Measurements from ENCODE around the gene TLX2.
A peak's percentile ranks its signal among the peaks of the same experiment; 100 is the strongest.

The TLX2 gene

DNA sequence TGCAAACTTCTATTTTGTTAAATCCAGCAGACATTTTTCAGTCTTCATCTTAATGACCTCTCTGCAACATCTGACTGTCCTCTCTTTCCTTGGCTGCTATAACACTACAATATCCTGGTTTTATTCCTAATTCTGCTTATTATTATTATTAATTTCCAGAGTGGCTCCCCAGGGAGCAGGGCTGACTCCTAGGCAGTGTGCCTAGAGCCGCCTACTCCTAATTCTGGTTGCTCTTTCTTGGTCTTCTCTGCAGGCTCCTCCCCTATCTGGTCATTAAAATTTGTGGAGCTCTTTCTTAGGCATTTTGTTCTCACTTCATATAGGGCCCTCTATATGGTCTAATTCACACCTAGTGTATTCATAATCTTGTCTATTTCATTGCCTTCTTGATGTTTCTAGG lies 28.7 kb downstream of the TLX2 start:
- no peak for FAIRE-seq
- no peak for TF ChIP-seq POLR2A (IDR thresholded peaks at IDR 0.05; ENCODE audit: low read depth, low read length)
- no peak for DNase-seq (ENCODE audit: insufficient read length, low spot score)

DNA sequence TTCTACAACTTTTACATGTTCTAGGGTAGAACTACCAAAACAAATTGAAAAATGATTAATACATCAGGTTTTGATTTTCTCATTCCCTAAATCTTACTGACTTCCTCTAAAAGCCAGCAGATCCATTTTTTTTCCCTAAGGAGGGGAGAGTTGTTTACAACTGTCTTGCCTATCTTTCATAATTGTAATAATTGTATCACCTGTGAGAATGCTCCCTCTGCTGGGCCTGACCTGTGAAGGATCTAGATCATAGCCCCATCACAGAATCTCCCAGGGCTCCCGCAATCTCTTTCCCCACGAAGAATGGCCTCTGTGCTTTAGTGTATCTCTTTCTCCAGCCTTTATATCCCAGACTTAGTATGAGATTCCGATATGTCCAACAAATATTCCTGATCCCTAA lies 30.4 kb downstream of the TLX2 start:
- TF ChIP-seq POLR2A (IDR thresholded peaks at IDR 0.05; ENCODE audit: low read depth, low read length), result no peak
- FAIRE-seq (no peak), DNase-seq (ENCODE audit: insufficient read length, low spot score) (no peak)

DNA sequence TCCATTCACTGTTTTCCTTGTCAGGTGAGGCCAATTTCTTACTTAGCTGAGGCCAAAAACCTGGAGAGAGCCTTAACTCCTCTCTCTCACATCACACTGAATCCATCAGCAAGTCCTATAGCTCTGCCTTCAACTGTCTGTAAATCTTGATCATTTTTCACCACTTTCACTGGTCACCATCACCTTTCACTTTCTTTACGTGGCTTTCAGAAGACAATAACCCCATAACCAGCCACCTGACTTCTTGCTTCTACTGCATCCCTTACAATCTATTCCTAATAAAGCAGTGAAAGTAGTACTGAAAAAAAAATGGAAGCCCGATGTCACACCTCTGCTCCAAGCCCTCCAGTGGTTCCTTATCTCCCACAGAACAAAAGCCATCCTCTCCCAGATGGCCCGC lies 31.8 kb downstream of the TLX2 start:
- FAIRE-seq, result no peak

DNA sequence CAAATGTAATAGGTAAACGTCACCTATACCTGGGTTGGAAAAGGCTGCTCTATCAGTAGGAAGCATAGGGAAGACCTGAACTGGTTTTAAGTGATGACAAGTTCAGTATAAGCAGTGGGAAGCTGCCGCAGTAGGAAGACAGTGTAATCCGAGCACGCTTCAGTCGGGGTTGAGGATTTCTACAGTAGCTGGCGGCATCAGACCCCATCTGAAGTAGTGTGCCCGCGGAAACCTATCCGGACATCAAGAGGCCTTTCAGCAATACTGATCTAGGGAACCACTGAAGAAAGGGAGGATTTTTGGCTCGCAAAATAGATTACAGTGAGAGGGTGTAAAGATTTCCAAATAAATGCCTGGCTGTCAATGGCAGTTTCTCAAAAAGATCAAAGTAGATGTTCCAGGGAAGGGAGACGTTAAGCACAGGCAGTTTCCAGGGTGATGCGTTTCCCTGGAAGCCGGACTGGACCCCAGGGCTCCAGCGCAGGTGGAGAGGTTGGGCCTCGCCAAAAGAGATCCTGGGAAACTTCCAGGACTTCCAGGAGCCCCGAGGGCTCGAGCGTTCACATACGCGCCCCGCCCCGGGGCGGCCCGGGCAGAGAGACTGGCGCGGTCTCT lies 34.1 kb downstream of the TLX2 start:
- DNase-seq (ENCODE audit: insufficient read length, low spot score) (peak; percentile 63), FAIRE-seq (no peak)
- no peak for TF ChIP-seq POLR2A (IDR thresholded peaks at IDR 0.05; ENCODE audit: low read depth, low read length)

More for the DNA sequence above, 31.8 kb downstream of the TLX2 start:
- no peak for DNase-seq (ENCODE audit: insufficient read length, low spot score)
- no peak for TF ChIP-seq POLR2A (IDR thresholded peaks at IDR 0.05; ENCODE audit: low read depth, low read length)

DNA sequence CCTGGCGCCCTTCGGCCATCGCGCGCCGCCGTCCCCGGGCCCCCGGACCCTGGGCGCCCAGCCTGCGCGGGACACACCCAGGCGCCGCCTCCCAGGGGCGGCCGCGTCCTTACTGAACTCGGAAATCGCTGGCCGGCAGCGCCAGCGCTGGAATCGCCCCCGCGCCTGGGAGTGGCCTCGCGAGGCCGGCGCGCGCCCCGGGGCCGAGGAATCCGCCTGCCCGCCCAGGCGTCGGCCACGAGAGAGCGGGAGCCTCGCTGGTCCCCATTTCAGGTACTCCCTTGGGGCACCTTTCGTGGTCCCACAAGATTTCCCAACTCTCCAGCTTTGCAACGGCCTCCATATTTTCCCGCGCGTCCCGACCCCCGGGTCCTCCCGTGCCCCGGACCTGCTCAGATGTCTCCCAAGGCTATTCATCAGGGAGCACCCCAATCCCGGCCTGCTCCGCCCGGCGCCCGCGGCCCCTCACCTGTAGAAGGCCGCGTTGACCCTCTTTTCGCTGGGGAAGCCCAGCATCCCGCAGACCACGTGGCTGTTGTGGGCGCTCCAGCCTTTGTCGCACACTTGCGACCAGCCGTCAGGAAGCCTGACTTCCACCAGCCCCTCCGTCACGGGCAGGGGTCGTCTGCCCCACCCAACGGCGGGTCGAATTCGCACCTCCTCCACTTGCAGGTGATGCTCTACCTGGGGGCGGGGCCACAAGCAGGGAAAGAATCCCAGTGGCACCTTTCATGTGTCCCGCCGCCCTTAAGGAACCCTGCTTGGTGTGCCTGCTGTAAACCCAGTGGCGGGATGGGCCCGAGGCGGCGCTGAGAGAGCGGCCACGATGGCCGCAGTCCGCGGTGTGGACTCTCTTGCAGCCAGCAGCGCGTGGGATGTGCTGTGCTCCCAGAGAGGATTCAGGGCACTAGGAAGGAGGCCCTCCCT lies 34.9 kb downstream of the TLX2 start:
- peak; percentile 75 for DNase-seq (ENCODE audit: insufficient read length, low spot score)
- peak; percentile 54 for TF ChIP-seq POLR2A (IDR thresholded peaks at IDR 0.05; ENCODE audit: low read depth, low read length)
- FAIRE-seq, result no peak

DNA sequence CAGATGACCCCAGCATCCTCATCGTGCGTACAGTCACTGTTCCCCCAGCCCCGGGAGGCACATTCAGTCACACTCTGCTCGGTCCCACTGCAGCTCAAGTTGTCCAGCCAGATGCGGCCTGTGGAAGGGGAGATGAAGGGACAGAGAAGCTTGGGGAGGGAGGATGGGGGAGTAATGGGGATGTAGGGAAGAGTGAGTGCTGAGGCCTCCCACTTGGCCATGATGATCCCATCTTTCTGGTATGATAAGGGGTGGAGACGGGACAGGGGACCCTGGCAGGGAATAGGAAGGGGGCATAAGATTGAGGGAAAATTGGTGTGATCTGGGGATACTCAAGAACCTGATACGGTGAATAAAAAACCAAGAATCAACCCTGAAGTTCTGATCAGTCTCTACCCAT lies 36.0 kb downstream of the TLX2 start:
- no peak for TF ChIP-seq POLR2A (IDR thresholded peaks at IDR 0.05; ENCODE audit: low read depth, low read length)
- FAIRE-seq (no peak), DNase-seq (ENCODE audit: insufficient read length, low spot score) (no peak)

DNA sequence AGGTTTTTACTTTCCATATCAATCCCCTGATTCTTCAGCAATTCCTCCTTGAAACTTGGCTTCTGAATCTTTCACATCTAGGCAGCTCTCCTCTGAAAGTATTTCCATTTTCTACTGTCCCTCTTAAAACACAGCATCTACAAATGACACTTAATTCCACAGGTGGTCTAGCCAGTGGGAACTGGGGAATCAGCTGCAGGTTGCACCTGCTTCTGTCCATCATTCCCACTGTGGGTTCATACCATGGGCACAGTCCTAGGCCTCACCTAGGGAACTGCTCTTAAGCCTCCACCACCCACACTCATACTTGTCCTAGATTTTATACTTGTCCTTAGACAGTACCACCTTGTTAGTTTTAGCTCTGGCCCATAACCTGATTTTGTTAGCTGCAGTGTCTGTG lies 37.3 kb downstream of the TLX2 start:
- no peak for FAIRE-seq
- DNase-seq (ENCODE audit: insufficient read length, low spot score), result no peak
- TF ChIP-seq POLR2A (IDR thresholded peaks at IDR 0.05; ENCODE audit: low read depth, low read length), result no peak

DNA sequence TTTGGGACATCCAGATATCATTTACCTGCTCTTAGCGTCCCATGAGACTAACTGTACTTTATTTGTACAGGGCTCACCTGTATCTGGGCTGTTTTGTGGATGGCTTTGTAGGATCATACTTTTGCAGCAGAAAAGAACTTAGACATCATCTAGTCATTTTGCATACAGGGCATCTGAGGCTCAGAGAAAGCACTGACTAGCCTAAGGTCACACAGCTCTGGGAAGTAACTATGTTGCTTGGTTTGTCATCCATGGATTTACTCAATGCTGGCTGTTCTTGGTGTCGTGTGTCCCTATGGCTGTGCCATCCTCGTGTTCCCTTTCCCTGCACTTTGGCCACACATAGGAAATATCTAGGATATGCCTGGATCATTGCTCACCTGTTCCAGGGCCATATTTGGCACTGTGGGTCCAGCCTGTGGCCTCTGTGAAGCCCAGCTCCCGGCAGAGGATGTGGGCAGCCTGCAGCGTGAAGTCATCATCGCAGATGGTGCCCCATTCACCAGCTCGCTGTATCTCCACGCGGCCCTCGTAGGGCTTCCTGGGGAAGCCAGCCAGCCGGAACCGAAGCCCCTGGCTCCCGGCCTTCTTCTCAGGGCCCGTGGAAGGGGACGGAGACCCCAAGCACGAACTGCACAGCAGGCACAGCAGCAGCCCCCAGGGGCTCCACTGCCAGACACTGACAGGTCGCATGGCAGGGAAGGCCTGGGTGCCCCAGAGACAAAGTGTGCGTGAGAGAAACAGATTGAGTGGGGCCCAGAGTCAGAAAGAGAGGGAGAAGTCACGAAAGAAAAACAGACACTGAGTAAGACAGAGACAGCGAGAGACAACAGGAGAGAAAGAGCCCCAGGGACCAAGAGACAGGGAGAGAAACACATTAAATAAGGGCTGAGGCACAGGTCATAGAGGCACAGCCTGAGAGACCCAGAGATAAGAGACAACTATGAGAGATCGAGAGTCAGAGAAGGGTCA lies 38.0 kb downstream of the TLX2 start:
- DNase-seq (ENCODE audit: insufficient read length, low spot score) (no peak), FAIRE-seq (no peak)
- TF ChIP-seq POLR2A (IDR thresholded peaks at IDR 0.05; ENCODE audit: low read depth, low read length), result no peak

DNA sequence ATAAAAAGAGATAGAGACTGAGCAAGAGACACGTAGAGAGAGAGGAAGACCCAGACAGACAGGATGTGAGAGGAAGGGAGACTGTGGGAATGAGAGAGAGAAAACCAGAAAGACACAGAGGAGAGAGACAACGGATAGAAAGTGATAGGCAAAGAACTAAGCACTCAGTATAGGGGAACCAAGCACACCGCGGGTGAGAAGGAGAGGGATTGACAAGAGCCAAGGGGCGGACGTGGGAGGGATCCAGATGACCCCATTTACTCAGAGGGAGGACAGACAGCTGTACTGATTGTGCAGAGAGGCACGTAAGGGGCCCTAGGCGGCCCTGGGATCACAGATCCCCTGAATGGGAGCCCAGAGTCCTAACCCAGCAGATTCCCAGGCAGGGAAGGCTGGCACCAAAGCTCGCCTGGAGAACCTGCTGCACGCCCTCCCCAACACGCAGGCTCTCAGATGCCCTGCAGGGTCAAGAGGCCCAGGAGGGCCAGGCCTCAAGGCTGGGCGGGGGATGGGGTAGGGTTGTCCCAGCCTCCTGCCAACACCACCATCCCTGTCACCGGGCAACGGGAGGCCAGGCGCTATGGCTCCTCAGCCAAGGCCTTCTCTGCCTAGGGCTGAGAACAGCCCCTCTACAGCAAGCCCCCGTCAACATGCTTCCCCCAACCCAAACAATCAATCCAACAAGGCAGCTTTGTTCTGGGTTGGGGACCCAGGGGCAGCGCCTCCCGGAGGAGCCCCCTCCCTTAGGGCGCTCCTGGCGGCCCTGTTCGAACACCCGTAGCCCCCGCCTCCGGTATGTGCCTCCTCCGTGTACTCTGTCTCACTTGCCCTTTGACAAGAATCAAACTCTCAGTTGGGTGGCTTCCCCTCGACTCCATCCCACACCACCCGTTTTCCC lies 38.9 kb downstream of the TLX2 start:
- DNase-seq (ENCODE audit: insufficient read length, low spot score) (no peak), FAIRE-seq (no peak)
- no peak for TF ChIP-seq POLR2A (IDR thresholded peaks at IDR 0.05; ENCODE audit: low read depth, low read length)

DNA sequence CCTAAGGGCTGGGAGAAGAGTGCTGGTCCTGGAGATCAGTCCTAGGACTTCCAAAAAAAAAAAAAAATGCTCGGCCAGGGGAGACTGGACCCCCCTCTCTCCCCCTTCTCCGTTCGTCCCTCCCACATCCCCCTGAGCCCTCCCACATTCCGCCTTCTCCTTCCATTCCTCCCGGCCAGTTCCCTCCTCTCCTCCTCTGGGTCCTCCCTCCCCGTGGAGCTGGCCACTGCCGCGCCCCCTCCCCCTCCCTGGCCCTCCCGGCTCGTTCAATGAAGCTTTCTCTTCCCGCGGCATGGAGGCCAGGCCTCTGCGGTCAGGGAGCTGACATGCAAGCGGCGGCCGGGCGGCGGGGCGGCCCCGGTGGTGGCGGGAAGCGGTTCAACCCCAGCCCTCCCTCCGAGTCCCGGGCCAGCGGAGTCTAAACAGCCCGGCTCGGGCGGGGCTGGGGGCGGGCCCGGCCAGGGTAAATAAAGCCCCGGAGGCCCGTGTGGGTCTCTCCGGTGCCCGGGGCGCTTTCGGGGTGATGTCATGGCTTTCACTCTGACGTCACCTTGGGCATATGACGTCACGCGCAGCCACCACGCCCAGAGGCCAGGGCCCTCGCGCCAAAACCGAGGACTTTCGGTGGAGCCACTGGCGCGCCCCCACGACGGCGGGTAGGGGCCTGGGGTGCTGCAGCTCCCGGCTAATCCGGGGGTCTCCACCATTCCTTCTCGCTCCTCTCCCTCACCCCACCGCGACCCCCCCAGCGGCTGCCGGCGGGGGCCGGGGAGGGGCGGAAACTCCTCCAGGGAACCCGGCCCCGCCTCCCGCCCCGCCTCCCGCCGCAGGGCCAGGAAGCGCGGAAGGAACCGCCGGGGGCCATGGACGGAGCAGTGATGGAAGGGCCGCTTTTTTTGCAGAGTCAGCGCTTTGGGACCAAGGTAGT lies 39.9 kb downstream of the TLX2 start, which contains the start of the genes DOK1 and LOXL3:
TSS of gene DOK1 (plus strand) at position 829 of the 928 bp plus-strand sequence. CDS start at position 864, 35 bp downstream.
TSS of gene LOXL3 (minus strand) at position 51 of the 928 bp plus-strand sequence. CDS start 1,308 bp downstream, outside the sequence.
- peak; percentile 43; the same call in 1 of the 2 replicates for TF ChIP-seq POLR2A (IDR thresholded peaks at IDR 0.05; ENCODE audit: low read depth, low read length)
- DNase-seq (ENCODE audit: insufficient read length, low spot score) (peak; percentile 90), FAIRE-seq (no peak)

DNA sequence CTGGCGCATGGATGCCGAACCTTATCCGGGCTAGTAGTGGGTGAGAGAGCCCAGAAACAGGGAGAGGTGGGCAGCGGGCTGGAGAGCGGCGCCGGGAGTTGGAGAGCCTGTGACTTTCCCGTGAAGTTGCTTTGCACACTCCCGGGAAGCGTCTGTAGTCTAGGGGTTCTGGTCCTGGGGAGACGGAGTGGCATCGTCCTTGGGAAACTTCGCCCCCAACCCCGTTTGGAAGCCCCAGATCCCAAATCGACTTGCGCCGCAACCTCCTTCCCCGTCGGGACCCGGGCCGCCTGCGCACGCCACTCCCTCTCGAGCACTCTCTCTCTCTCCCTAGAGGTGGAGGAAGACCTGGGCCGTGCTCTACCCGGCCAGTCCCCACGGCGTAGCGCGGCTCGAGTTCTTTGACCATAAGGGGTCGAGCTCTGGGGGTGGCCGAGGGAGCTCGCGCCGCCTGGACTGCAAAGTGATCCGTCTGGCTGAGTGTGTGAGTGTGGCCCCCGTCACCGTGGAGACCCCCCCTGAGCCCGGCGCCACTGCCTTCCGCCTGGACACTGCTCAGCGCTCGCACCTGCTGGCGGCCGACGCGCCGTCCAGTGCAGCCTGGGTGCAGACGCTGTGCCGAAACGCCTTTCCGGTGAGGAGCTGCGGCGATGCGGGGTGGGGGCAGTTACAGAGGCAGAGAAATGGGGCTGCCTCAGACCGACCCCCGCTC lies 40.7 kb downstream of the TLX2 start:
- 0 out of 2 replicates have a peak, but pooled peaks have one; percentile 25 for TF ChIP-seq POLR2A (IDR thresholded peaks at IDR 0.05; ENCODE audit: low read depth, low read length)
- FAIRE-seq (no peak), DNase-seq (ENCODE audit: insufficient read length, low spot score) (peak; percentile 59)

All from H54 (cell line).